Stimulated activated CD4-positive, alpha-beta T cell treated with anti-CD3 and anti-CD28 coated beads, Interleukin-4, amount 100 ng/mL, for 48 hours (primary cell): ENCODE data around the gene PTGES2.
A peak's percentile ranks its signal among the peaks of the same experiment; 100 is the strongest.
"Not testable (repeated sequence)": the region's sequence is repeated elsewhere in the genome, so short reads cannot be mapped to it uniquely, and the experiment has no call there.

Experiments
- DNase-seq, 2 donors: peaks; one replicate each; pipeline ENCODE4 v3.0.0-alpha.2; 2020; ENCODE audit warnings: low read depth in 2 of 2

PTGES2 gene

GRCh38 chr9:128118971-128119665 lies 8.4 kb downstream of the PTGES2 start:
- DNase-seq: no peak

DNA sequence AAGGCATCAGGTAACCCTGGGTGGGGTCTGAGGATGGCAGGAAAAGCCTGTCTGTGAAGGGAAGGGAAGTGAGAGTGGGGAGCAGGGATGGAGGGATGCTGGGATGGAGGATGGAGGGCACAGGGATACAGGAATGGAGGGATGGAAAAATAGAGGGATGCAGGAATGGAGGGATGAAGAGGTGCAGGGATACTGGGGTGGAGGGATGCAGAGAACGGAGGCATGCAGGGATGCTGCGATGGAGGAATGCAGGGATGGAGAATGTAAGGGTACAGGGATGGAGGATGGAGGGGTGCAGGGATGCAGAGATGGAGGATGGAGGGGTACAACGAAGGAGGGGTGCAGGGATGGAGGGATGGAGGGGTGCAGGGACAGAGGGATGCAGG lies 9.1 kb downstream of the PTGES2 start:
- DNase-seq: no peak

DNA sequence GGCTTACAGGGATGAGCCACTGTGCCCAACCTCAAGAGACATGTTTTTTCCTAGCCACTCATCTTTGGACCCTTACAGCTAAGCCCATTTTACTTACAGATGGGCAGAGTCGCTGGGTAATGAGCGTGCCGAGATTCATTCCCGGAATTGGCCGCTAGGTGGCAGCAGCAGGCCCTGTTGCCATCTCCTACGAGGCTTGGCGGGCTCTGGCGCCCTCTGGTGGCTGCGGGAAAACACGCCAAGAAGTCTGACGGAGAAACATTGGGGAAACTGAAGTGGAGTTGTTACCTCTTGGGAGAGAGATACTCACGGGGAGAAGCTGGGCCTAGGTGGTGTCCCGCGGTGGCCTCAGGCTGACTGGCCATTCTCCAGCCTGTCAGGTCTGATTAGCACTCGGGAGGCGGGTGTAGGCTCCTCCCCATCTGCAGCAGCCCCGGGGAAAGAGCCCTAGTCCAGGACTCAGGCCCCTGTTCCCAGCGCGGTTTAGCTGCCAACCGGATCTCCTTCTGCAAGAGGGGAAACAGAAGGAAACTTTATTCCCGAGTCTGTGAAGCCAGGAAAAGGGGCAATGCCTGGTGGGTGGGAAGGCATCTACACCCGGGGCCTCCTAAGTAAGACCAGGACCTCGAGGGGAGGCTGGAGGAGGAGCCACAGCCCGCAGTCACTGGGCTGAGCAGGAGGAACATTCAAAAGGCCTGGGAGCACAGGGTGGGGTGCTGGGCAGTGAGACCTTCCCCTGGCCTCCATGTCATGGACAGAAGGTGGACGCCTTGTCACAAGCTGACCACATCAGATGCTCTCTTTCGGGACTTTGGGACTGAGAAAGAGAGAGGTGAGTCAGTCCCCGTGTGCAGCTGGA lies 9.7 kb downstream of the PTGES2 start:
- DNase-seq: peak; percentile 95 to 99

GRCh38 chr9:128116104-128117083 lies 11.1 kb downstream of the PTGES2 start:
- DNase-seq: no peak

DNA sequence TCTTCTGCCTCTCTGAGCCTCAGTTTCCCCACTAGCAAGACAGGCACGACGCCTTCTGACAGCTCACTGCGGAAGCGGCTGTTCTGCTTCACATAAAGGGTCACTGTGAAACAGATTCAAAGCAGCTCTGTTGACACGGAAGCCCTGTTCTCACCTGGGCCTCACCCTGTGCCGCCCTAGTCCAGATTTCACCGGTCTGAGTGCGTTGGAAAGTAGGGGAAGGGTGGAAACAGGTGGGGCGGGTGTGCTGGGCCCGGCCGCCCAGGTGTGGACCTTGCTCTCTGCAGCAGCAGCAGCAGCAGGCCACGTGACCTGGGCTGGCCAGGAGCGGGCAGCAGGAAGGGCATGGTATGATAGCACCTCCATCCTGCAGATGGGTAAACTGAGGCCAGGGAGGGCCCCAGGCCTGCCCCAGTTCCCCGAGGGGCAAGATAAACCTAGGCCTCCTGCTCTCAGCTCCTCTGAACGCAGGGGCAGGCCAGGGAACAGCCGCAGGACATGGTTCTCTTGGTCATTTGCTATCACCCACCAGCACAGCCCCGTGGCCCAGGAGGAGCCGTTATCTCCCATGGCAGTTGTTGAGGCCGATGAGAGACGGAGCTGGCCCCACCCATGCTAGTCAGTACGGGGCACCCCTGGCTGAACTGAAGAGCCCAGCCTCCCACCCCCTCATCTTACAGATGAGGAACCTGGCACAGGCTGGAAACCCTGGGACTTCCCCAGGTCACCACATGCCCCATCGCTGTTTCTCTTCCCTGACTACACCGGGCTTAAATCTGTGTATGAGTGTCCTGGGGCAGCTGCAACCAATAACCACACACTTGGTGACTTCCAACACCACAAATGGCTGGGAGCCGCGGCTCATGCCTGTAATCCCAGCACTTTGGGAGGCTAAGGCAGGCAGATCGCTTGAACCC lies 12.1 kb downstream of the PTGES2 start:
- no peak for DNase-seq

GRCh38 chr9:128114326-128115186 lies 13.0 kb downstream of the PTGES2 start:
- no peak for DNase-seq

- no peak for DNase-seq
Observed at GRCh38 chr9:128113526-128114325, 13.8 kb downstream of the PTGES2 start.

DNA sequence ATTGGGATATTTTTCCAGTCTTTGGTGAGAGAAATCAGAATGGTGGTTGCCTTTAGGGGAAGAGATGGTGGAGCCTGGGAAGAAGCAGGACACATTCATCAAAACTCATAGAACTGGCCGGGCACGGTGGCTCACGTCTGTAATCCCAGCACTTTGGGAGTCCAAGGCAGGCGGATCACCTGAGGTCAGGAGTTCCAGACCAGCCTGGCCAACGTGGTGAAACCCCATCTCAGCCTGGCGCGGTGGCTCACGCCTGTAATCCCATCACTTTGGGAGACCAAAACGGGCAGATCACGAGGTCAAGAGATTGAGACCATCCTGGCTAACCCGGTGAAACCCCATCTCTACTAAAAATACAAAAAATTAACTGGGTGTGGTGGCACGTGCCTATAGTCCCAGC lies 15.8 kb downstream of the PTGES2 start:
- not testable (repeated sequence) for DNase-seq

GRCh38 chr9:128109050-128109709 lies 18.3 kb downstream of the PTGES2 start:
- no peak for DNase-seq

DNA sequence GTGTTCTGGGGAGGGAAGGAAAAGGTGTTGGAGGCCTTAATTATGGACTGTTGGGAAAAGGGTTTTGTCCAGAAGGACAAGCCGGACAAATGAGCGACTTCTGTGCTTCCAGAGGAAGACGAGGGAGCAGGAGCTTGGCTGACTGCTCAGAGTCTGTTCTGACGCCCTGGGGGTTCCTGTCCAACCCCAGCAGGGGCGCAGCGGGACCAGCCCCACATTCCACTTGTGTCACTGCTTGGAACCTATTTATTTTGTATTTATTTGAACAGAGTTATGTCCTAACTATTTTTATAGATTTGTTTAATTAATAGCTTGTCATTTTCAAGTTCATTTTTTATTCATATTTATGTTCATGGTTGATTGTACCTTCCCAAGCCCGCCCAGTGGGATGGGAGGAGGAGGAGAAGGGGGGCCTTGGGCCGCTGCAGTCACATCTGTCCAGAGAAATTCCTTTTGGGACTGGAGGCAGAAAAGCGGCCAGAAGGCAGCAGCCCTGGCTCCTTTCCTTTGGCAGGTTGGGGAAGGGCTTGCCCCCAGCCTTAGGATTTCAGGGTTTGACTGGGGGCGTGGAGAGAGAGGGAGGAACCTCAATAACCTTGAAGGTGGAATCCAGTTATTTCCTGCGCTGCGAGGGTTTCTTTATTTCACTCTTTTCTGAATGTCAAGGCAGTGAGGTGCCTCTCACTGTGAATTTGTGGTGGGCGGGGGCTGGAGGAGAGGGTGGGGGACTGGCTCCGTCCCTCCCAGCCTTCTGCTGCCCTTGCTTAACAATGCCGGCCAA lies 19.1 kb downstream of the PTGES2 start:
- DNase-seq: no peak

- no peak for DNase-seq
Observed at GRCh38 chr9:128107468-128108268, 19.9 kb downstream of the PTGES2 start.

DNA sequence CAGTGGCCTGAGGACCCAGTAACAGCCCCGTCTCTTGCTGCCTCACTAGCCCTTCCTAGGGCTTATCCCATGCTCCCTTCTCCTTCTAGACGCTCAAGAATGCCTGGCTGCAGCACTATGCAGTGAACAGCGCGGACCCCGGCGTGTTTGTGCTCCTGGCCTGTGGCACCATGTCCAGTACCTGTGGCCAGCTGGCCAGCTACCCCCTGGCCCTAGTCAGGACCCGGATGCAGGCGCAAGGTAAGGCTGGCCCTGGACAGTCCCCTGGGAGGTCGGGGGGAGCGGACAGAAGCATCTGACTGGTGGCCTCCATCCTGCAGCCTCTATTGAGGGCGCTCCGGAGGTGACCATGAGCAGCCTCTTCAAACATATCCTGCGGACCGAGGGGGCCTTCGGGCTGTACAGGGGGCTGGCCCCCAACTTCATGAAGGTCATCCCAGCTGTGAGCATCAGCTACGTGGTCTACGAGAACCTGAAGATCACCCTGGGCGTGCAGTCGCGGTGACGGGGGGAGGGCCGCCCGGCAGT lies 20.5 kb downstream of the PTGES2 start:
- no peak for DNase-seq

DNA sequence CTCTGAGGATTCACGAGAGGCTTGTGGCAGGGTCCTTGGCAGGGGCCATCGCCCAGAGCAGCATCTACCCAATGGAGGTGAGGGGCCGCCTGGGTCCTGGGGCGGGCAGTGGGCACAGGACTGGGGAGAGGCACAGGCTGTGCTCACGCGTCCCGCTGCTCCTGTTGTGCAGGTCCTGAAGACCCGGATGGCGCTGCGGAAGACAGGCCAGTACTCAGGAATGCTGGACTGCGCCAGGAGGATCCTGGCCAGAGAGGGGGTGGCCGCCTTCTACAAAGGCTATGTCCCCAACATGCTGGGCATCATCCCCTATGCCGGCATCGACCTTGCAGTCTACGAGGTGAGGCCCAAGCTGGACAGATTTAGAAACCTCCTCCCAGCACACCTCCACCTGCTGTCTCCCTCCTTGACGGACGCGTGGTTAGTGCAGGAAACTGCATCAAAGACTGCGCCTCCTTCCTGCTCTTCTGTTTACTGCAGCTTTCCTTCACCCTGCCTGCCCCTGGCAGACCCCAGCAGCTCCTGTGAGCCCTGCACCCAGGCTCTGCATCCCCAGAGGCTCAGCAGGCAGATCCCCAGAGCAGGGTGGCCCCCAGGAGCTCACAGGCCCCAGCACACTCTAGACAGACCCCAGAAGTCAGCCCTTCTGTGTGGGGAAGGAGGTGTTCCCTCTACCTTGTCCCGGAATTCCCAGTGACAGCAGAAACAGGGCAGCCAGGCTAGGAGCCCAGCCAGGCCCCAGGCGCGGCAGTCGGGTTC lies 21.2 kb downstream of the PTGES2 start:
- no peak for DNase-seq

DNA sequence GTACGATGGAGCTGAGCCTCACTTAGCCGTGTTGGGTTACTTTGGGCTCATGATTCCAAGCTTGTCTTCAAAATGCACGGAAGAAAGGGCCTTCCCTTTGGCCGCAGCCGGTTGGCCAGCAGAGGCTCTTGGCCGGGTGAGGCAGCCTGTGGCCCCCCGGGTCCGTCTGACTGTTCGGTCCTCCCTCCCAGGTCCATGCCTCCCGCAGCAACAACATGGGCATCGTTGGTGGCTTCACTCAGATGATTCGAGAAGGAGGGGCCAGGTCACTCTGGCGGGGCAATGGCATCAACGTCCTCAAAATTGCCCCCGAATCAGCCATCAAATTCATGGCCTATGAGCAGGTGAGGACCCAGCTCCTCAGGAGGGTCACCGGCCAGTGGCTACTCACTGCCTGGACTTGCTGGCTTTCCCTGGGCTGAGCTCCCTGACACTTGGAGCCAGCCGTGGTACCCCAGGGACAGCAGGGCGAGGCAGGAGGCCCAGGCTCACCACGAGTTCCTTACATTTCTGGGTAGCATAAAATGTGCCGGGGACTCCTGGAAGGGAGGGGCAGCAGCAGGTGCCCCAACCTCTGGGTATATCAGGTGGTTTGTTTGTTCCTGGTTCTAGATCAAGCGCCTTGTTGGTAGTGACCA lies 21.9 kb downstream of the PTGES2 start:
- no peak for DNase-seq

DNA sequence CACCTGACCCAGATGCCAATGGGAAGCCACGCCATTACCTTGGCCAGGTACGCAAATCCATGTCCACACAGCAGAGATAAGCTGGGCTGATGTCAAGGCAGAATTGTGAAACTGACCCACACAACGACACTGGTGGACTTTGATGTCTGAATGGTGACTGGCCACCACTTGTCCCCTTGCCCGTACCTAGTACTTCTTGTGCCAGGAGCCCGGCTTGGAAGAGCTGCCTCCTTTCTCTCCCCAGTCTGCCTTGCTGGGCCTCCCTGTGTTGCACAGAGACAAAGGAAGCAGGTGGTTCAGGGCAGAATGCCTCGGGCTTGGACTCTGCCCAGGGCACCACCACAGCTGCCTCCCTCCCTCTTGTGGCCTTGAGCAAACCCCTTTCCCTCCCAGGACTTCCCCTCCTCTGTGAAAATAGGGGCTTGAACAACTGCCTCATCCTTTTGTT lies 23.3 kb downstream of the PTGES2 start:
- no peak for DNase-seq
